Omental fat pad (tissue), 4 donors: ENCODE data around the gene WNT9A. TPM values are rescaled to one million over a fixed set of nuclear protein-coding genes. Genes with fewer than 3 reads are reported as not detected.
A peak's percentile ranks its signal among the peaks of the same experiment; 100 is the strongest.
"Not testable (repeated sequence)": the region's sequence is repeated elsewhere in the genome, so short reads cannot be mapped to it uniquely, and the experiment has no call there.

Experiments used
- ATAC-seq: fragments of 150-250 bp; one replicate; pipeline ENCODE4 v1.9.1; 2016; ENCODE audit warnings: mild to moderate bottlenecking, moderate library complexity; ENCODE audit not compliant: low FRiP score
- DNase-seq: peaks from one replicate; pipeline ENCODE4 v3.0.0-alpha.2; 2019; ENCODE audit warnings: low spot score
- CTCF ChIP-seq, 3 donors: fragments of 450-650 bp; IDR thresholded peaks; one replicate each; pipeline ENCODE4 v1.5.1; 2016 to 2017; ENCODE audit warnings: antibody characterized with exemption in 3 of 3, mild to moderate bottlenecking in 3 of 3, moderate library complexity in 2 of 3
- small RNA-seq: library from RNA; depleted of rRNA; stranded (forward); fragments of <200 nt; gene quantifications from one replicate; pipeline ENCODE3, GENCODE V24; 2016
- total RNA-seq, 4 donors: library from RNA; depleted of rRNA; stranded (reverse); fragments of >200 nt; gene quantifications; one replicate each; pipeline ENCODE4 v1.1.0, GENCODE V29; 2016

Gene WNT9A
- total RNA-seq, 4 donors from 2014 or later: 1.3 to 16.5 (median 5.8) TPM

GRCh38 chr1:227880342-227880924 is 67.3 kb downstream of the WNT9A start:
- no peak for ATAC-seq
- TF ChIP-seq CTCF (IDR thresholded peaks at IDR 0.05): no peak
- peak; percentile 1 for DNase-seq

DNA sequence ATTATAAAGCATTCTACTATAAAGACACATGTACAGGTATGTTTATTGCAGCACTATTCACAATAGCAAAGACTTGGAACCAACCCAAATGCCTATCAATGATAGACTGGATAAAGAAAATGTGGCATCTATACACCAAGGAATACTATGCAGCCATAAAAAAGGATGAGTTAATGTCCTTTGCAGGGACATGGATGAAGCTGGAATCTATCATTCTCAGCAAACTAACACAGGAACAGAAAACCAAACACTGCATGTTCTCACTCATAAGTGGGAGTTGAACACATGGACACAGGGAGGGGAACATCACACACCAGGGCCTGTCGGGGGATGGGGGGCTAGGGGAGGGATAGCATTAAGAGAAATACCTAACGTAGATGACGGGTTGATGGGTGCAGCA is 69.9 kb downstream of the WNT9A start:
- not testable (repeated sequence) for DNase-seq, ATAC-seq

DNA sequence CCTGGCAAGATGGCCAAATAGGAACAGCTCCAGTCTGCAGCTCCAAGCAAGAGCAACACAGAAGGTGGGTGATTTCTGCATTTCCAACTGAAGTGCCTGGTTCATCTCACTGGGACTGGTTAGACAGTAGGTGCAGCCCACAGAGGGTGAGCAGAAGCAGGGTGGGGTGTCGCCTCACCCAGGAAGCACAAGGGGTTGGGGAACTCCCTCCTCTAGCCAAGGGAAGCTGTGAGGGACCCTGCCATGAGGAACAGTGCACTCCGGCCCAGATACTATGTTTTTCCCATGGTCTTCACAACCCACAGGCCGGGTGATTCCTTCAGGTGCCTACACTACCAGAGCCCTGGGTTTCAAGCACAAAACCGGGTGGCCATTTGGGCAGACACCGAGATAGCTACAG is 75.8 kb downstream of the WNT9A start:
- not testable (repeated sequence) for DNase-seq, ATAC-seq

- no peak for DNase-seq
- no peak for TF ChIP-seq CTCF (IDR thresholded peaks at IDR 0.05)
- no peak for ATAC-seq
Observed at GRCh38 chr1:227870366-227870765, 77.4 kb downstream of the WNT9A start.

GRCh38 chr1:227869851-227870305 is 77.9 kb downstream of the WNT9A start:
- DNase-seq (no peak), ATAC-seq (no peak)
- TF ChIP-seq CTCF (IDR thresholded peaks at IDR 0.05): no peak

- no peak for TF ChIP-seq CTCF (IDR thresholded peaks at IDR 0.05)
- no peak for DNase-seq
- no peak for ATAC-seq
Observed at GRCh38 chr1:227869279-227869842, 78.4 kb downstream of the WNT9A start.

Small RNAs within 50 kb of the gene (small RNA-seq; reads per million reads assigned to genes)
- not detected for gene MIR5008
- not detected for gene SEPT14P17

Other genes starting within 250 kb of the WNT9A start
- gene JMJD4, start 212.6 kb downstream of the WNT9A start, total RNA-seq: 10 to 100 TPM; 22.7 to 33.9 (median 25.1) TPM
- gene SNAP47, start 212.5 kb downstream of the WNT9A start, total RNA-seq: 10 to 100 TPM; 23.7 to 63.2 (median 31.2) TPM
- not detected for gene PRSS38, start 132.3 kb downstream of the WNT9A start, total RNA-seq
- gene WNT3A, start 59.1 kb upstream of the WNT9A start, total RNA-seq: not detected
- 100 to 1,000 TPM; 273 to 440 (median 369) TPM for gene ARF1, start 134.8 kb upstream of the WNT9A start, total RNA-seq
- gene C1orf35, start 155.4 kb upstream of the WNT9A start, total RNA-seq: 10 to 100 TPM in 2 of 4 donors, 1 to 10 TPM in 2; 5.1 to 17.2 (median 8.8) TPM
- 10 to 100 TPM; 47.1 to 95.5 (median 71.7) TPM for gene MRPL55, start 161.4 kb upstream of the WNT9A start, total RNA-seq
- 100 to 1,000 TPM; 285 to 404 (median 308) TPM for gene GUK1, start 192.3 kb upstream of the WNT9A start, total RNA-seq
- gene GJC2, start 202.0 kb upstream of the WNT9A start, total RNA-seq: 1 to 10 TPM; 1.9 to 5.5 (median 2.9) TPM
- gene IBA57, start 217.9 kb upstream of the WNT9A start, total RNA-seq: 1 to 10 TPM; 5.1 to 7.6 (median 6.5) TPM